ENCODE results near the gene TLE1.

TLE1 gene

GRCh38 chr9:81686614-81687520 is 2.5 kb downstream of the TLE1 start:
- DNase-seq = no peak

- DNase-seq = no peak
These were observed 3.4 kb downstream of the TLE1 start for GRCh38 chr9:81685763-81686613.

DNA sequence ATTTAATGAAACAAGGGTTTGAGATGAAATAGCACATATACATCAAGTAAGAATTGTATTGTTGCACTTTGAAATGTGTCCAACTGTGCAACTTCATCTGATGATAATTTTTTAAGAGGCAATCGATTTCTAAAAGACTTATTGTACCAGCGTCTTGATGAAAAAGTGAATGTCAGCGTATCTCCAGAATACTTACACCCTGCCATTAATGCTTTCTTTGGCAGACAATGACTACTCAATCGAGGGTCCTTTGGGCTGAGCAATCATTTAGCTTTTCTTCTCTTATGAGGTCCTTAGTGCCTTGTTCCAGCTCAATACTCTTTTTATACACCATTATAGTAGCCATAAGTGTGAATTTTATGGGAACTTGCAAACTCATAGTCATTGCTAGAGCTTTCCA is 4.7 kb downstream of the TLE1 start:
- DNase-seq = no peak

- no peak for DNase-seq
These were observed 5.6 kb downstream of the TLE1 start for GRCh38 chr9:81683704-81684103.

DNA sequence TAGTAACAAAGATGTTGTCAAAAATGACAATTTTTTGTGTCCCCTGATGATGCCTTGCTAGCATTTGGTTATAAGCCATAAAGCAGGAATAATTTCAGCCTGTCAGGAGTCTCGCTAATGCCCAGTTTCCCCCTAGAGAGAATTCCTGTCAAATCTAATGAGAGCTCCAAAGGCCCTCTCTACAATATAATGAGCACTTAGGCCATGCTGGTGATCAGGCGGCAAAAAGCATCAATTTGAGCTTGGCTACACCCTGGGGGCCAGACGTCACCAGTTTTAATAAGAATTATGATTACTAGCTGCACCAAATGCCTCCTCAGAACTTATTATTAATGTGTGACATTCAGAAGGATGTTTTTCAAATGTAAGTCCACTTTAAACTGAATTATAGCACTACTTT is 6.1 kb downstream of the TLE1 start:
- no peak for DNase-seq

- DNase-seq = no peak
These were observed 6.5 kb downstream of the TLE1 start for GRCh38 chr9:81682797-81683196.

DNA sequence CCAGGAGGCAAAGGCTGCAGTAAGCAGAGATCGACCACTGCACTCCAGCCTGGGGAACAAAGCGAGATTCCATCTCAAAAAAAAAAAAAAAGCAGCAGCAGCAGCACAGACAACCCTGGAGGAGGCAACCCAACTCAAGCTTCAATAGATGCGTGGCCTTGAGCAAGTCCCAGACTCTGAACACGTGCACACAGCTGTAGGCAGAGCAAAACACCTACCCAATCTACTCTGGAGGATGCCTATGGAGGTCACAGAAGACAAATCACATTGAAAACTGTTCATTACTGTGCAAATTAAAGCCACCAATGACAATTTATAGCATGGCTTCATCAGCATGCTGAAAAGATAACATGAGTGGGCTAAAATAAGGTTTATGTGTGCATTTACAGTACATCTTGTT is 7.2 kb downstream of the TLE1 start:
- no peak for DNase-seq

- DNase-seq = no peak
These were observed 8.8 kb downstream of the TLE1 start for GRCh38 chr9:81680506-81680905.

DNA sequence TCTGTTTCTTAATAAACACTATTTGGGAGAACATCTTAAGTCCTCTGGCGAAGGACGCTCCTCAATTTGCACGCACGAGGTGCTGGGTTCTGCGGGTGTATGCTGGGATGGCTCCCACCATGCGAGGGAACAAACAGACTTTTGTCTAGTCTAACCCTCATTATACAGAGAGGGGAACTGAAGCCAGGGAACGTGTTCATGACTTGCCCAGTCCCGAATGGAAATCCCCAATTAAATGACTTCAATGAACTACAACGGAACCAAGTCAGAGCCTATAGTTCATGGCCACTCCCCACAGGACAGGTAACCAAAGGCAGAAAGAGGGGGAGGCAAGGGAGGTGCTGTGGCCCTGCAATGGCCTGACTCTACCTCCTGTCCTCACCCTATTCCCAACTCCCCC is 9.3 kb downstream of the TLE1 start:
- no peak for DNase-seq

- DNase-seq = no peak
These were observed 11.3 kb downstream of the TLE1 start for GRCh38 chr9:81678088-81678487.

- DNase-seq = no peak
These were observed 13.0 kb downstream of the TLE1 start for GRCh38 chr9:81676395-81676794.

DNA sequence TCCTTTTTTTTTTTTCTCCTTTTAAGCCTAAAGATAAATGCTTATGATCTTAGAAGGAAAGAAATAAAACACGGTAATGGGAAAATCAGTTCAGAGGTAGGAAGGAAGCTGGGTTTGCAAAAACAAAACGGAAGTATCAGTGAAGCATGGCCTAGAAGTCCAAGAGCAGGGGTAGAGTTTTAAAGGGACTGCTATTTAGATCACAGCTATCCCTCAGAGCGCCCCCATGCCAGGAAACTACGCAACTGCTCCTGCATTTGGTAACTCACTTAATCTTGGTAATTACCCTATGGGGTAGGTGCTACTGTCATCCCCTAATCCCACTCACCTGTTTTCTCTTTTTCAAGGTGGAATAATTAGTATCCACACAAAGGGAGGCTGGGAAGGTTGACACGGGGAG is 16.0 kb downstream of the TLE1 start:
- no peak for DNase-seq

DNA sequence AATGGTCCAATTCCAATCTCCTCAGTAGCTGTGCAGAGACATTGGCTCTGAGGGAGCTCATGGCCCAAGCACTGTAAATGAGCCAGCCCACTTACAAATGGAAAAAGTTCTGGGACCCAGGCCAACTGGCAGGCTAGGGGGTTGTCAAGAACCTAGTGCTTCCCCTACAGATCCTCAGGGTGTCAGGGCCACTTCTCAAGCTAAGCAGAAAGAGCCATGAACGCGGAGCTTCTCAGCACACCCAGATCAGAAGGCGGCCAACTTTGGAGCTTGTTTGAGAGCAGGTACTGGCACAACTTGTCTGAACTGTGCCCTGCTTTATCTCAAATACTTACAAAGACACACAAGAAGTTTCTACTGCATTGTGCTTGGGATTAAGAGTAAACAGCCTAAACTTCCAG is 17.5 kb downstream of the TLE1 start:
- no peak for DNase-seq

DNA sequence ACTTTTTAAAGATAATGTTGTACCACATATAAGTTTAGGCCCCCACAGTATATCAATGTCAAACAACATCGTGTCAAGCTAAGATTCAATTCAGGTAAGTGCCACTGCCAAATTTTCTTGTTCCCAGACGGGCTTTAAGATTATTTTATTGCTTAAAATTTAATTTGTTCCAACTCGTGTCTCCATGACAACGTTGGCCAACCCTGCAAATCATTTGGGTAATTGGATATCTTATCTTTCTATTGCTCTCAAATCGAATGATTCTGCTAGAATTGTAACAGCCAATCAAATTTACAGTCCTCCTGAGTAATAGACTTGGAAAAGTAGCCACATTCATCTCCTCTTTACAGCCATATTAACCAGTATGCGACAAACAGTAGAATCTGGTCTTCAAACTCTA is 19.5 kb downstream of the TLE1 start:
- DNase-seq = no peak

GRCh38 chr9:81669041-81669651 is 20.2 kb downstream of the TLE1 start:
- no peak for DNase-seq

DNA sequence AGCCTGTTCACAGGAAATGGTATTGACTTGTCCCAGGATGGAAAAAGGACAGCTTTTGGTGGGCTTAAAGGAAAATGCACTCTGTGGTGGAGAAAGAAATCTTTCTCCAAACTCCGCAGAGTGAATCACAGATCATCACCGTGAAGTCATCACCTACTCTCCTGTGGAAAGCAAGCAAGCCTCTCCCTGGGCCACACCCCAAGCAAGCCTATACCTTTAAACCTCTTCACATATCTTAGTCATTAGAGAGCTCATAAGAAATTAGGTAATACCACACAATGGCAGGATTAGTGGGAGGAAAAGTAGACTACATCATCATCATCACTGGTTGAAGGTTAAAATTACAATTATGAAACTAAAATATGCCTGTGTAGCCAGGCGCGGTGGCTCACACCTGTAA is 23.2 kb downstream of the TLE1 start:
- DNase-seq = no peak

GRCh38 chr9:81665322-81665871 is 23.9 kb downstream of the TLE1 start:
- no peak for DNase-seq

- DNase-seq = no peak
These were observed 24.6 kb downstream of the TLE1 start for GRCh38 chr9:81664638-81665222.

- no peak for DNase-seq
These were observed 28.0 kb downstream of the TLE1 start for GRCh38 chr9:81661339-81661738.

- no peak for DNase-seq
These were observed 32.4 kb downstream of the TLE1 start for GRCh38 chr9:81656871-81657337.

GRCh38 chr9:81656004-81656403 is 33.3 kb downstream of the TLE1 start:
- DNase-seq = no peak

- no peak for DNase-seq
These were observed 36.1 kb downstream of the TLE1 start for GRCh38 chr9:81653240-81653639.

All from cortex of kidney (tissue), 1 donor.